ENCODE results near the gene CLCN4.

The CLCN4 gene

GRCh38 chrX:10197279-10198210 lies 40.8 kb downstream of the CLCN4 start:
- Histone ChIP-seq H3K27ac (peak overlapping the region; percentile 97), H3K27me3 (no peaks in the 10 kb centered on the region), H3K4me3 (ENCODE audit: low read depth in 1 of 2, low read length in 1 of 2) (no peak overlapping the region), H3K36me3 (no peaks in the 10 kb centered on the region), H3K9me3 (no peaks in the 10 kb centered on the region), H3K4me1 (ENCODE audit: control insufficient read depth in 1 of 2, insufficient read depth in 1 of 2, low read depth in 1 of 2, low read length in 1 of 2) (peaks cover 41 to 43% of the 10 kb centered on the region in 2 experiments)
- no peak for TF ChIP-seq CTCF (IDR thresholded peaks at IDR 0.05)

- Histone ChIP-seq H3K27ac (peak overlapping the region; percentile 97), H3K36me3 (no peaks in the 10 kb centered on the region), H3K9me3 (no peaks in the 10 kb centered on the region), H3K4me1 (ENCODE audit: control insufficient read depth in 1 of 2, insufficient read depth in 1 of 2, low read depth in 1 of 2, low read length in 1 of 2) (peaks cover 41 to 43% of the 10 kb centered on the region in 2 experiments), H3K27me3 (no peaks in the 10 kb centered on the region), H3K4me3 (ENCODE audit: low read depth in 1 of 2, low read length in 1 of 2) (no peak overlapping the region)
- TF ChIP-seq CTCF (IDR thresholded peaks at IDR 0.05), result no peak
Observed at GRCh38 chrX:10198254-10198653, 41.5 kb downstream of the CLCN4 start.

GRCh38 chrX:10199212-10199611 lies 42.4 kb downstream of the CLCN4 start:
- Histone ChIP-seq H3K36me3 (no peaks in the 10 kb centered on the region), H3K4me1 (ENCODE audit: control insufficient read depth in 1 of 2, insufficient read depth in 1 of 2, low read depth in 1 of 2, low read length in 1 of 2) (peaks cover 41 to 43% of the 10 kb centered on the region in 2 experiments), H3K4me3 (ENCODE audit: low read depth in 1 of 2, low read length in 1 of 2) (no peak overlapping the region), H3K27me3 (no peaks in the 10 kb centered on the region), H3K9me3 (no peaks in the 10 kb centered on the region), H3K27ac (peak overlapping the region; percentile 97)
- no peak for TF ChIP-seq CTCF (IDR thresholded peaks at IDR 0.05)

GRCh38 chrX:10203617-10204016 lies 46.8 kb downstream of the CLCN4 start:
- Histone ChIP-seq H3K4me1 (ENCODE audit: control insufficient read depth in 1 of 2, insufficient read depth in 1 of 2, low read depth in 1 of 2, low read length in 1 of 2) (peaks cover 28 to 29% of the 10 kb centered on the region in 2 experiments), H3K4me3 (ENCODE audit: low read depth in 1 of 2, low read length in 1 of 2) (no peak overlapping the region), H3K27me3 (no peaks in the 10 kb centered on the region), H3K9me3 (no peaks in the 10 kb centered on the region), H3K36me3 (no peaks in the 10 kb centered on the region), H3K27ac (no peak overlapping the region)
- no peak for TF ChIP-seq CTCF (IDR thresholded peaks at IDR 0.05)

GRCh38 chrX:10206317-10206716 lies 49.5 kb downstream of the CLCN4 start:
- peaks cover 4 to 8% of the 10 kb centered on the region in 2 experiments for H3K4me1 ChIP-seq (ENCODE audit: control insufficient read depth in 1 of 2, insufficient read depth in 1 of 2, low read depth in 1 of 2, low read length in 1 of 2)
- no peaks in the 10 kb centered on the region for H3K9me3 ChIP-seq
- H3K4me3 ChIP-seq (ENCODE audit: low read depth in 1 of 2, low read length in 1 of 2), result no peak overlapping the region
- no peak overlapping the region for H3K27ac ChIP-seq
- no peaks in the 10 kb centered on the region for H3K36me3 ChIP-seq
- no peaks in the 10 kb centered on the region for H3K27me3 ChIP-seq
- TF ChIP-seq CTCF (IDR thresholded peaks at IDR 0.05), result no peak
